SKM-1 treated with dmso at 0.1 percent for 144 hours (cell line): ENCODE data around the gene RYR2.

Source experiments
- DNase-seq: peaks from one replicate; lab custom pipeline; 2025; ENCODE audit not compliant: unreplicated experiment; lab: John Stamatoyannopoulos, UW

RYR2 gene

GRCh38 chr1:237709355-237709754 is 667.4 kb downstream of the RYR2 start:
- DNase-seq = no peak

GRCh38 chr1:237711281-237711680 is 669.3 kb downstream of the RYR2 start:
- no peak for DNase-seq

- DNase-seq = no peak
Observed at GRCh38 chr1:237712082-237712481, 670.1 kb downstream of the RYR2 start.

GRCh38 chr1:237712586-237713157 is 670.7 kb downstream of the RYR2 start:
- no peak for DNase-seq

GRCh38 chr1:237713916-237714315 is 671.9 kb downstream of the RYR2 start:
- DNase-seq = no peak

GRCh38 chr1:237717106-237717505 is 675.1 kb downstream of the RYR2 start:
- DNase-seq = no peak

GRCh38 chr1:237730826-237731350 is 688.9 kb downstream of the RYR2 start:
- no peak for DNase-seq

- no peak for DNase-seq
Observed at GRCh38 chr1:237732657-237733056, 690.7 kb downstream of the RYR2 start.

GRCh38 chr1:237736372-237737029 is 694.5 kb downstream of the RYR2 start:
- DNase-seq = peak; percentile 12

- no peak for DNase-seq
Observed at GRCh38 chr1:237737448-237737847, 695.5 kb downstream of the RYR2 start.

GRCh38 chr1:237737938-237738610 is 696.1 kb downstream of the RYR2 start:
- no peak for DNase-seq

- DNase-seq = no peak
Observed at GRCh38 chr1:237740846-237741245, 698.9 kb downstream of the RYR2 start.

- DNase-seq = no peak
Observed at GRCh38 chr1:237745545-237745944, 703.6 kb downstream of the RYR2 start.

- DNase-seq = peak; percentile 7
Observed at GRCh38 chr1:237748171-237748960, 706.4 kb downstream of the RYR2 start.

GRCh38 chr1:237749122-237749521 is 707.1 kb downstream of the RYR2 start:
- no peak for DNase-seq

- no peak for DNase-seq
Observed at GRCh38 chr1:237751090-237751489, 709.1 kb downstream of the RYR2 start.

- DNase-seq = no peak
Observed at GRCh38 chr1:237754627-237755026, 712.6 kb downstream of the RYR2 start.

GRCh38 chr1:237756304-237756967 is 714.5 kb downstream of the RYR2 start:
- no peak for DNase-seq

GRCh38 chr1:237759377-237759776 is 717.4 kb downstream of the RYR2 start:
- DNase-seq = no peak

GRCh38 chr1:237760951-237761350 is 719.0 kb downstream of the RYR2 start:
- DNase-seq = no peak

- no peak for DNase-seq
Observed at GRCh38 chr1:237763137-237763536, 721.2 kb downstream of the RYR2 start.
